ENCODE results near the gene PRKCA.

Gene PRKCA

DNA sequence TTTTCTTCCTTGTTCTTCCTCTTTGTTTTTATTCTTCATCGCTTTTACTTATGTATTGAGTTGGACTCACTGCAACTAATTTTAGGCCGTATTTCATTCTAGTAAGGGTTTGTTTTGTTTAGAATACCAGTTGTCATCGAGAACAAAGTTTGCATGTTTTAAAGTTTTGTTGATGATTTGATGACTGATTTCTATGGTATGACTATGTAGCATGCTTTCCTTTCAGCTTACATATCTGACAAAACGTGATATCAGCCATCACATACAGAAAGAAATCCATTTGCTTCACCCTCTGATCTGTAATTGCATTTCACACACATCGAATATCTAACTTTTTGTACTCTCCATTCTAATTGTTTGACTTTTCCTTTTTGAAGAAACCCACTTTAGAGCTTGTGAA lies 4.0 kb downstream of the PRKCA start:
- Histone ChIP-seq H3K27ac (ENCODE audit: low read length) (no peak overlapping the region), H3K27me3 (ENCODE audit: control insufficient read depth, insufficient read depth, low read length) (no peaks in the 10 kb centered on the region; the same call in 1 of the 2 replicates), H3K36me3 (ENCODE audit: control insufficient read depth, insufficient read depth, low read length) (no peaks in the 10 kb centered on the region), H3K9me3 (ENCODE audit: control insufficient read depth, insufficient read depth, low read length) (no peaks in the 10 kb centered on the region), H3K4me3 (ENCODE audit: low read length) (no peak overlapping the region), H3K4me1 (ENCODE audit: control insufficient read depth, insufficient read depth, low read length) (peaks cover 5% of the 10 kb centered on the region; the same call in 1 of the 2 replicates)
- no peak for DNase-seq (ENCODE audit: low read depth, low spot score)
- WGBS (ENCODE audit: insufficient coverage, insufficient read length): 100% methylated on average over 1 of the region's 5 CpGs

DNA sequence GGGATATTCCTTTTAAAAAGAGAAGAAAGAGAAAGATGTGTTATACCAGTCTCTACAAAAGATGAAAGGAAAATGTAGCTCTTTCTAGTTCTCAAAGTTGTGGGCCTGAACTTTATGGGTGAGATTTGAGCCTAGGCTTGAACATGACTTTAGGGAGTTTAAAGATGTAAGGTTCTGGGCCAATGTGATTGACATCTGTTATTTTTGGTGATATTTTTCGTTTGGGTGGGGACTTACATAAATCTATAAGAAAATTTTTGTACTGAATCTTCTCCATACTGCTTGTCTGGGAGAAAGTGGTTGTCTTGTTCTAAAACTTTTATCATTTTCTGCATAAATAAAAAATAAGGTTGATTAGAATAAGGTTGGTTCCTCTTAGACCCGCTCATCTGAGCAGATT lies 4.8 kb downstream of the PRKCA start:
- no peak for DNase-seq (ENCODE audit: low read depth, low spot score)
- Histone ChIP-seq H3K4me3 (ENCODE audit: low read length) (no peak overlapping the region), H3K36me3 (ENCODE audit: control insufficient read depth, insufficient read depth, low read length) (no peaks in the 10 kb centered on the region), H3K9me3 (ENCODE audit: control insufficient read depth, insufficient read depth, low read length) (no peaks in the 10 kb centered on the region), H3K27me3 (ENCODE audit: control insufficient read depth, insufficient read depth, low read length) (no peaks in the 10 kb centered on the region), H3K27ac (ENCODE audit: low read length) (no peak overlapping the region), H3K4me1 (ENCODE audit: control insufficient read depth, insufficient read depth, low read length) (peaks cover 5% of the 10 kb centered on the region; the same call in 1 of the 2 replicates)
- WGBS (ENCODE audit: insufficient coverage, insufficient read length): no CpG with 5 or more reads among the region's 2 CpGs

- no peak for DNase-seq (ENCODE audit: low read depth, low spot score)
- H3K27me3 ChIP-seq (ENCODE audit: control insufficient read depth, insufficient read depth, low read length): no peaks in the 10 kb centered on the region
- H3K4me1 ChIP-seq (ENCODE audit: control insufficient read depth, insufficient read depth, low read length): peaks cover 5% of the 10 kb centered on the region; the same call in 1 of the 2 replicates
- WGBS (ENCODE audit: insufficient coverage, insufficient read length): no CpG with 5 or more reads among the region's 2 CpGs
- no peaks in the 10 kb centered on the region for H3K9me3 ChIP-seq (ENCODE audit: control insufficient read depth, insufficient read depth, low read length)
- no peak overlapping the region for H3K4me3 ChIP-seq (ENCODE audit: low read length)
- no peak overlapping the region for H3K27ac ChIP-seq (ENCODE audit: low read length)
- no peaks in the 10 kb centered on the region for H3K36me3 ChIP-seq (ENCODE audit: control insufficient read depth, insufficient read depth, low read length)
These were observed 6.4 kb downstream of the PRKCA start for GRCh38 chr17:66308856-66309255.

- no peaks in the 10 kb centered on the region for H3K9me3 ChIP-seq (ENCODE audit: control insufficient read depth, insufficient read depth, low read length)
- no peak overlapping the region for H3K27ac ChIP-seq (ENCODE audit: low read length)
- H3K36me3 ChIP-seq (ENCODE audit: control insufficient read depth, insufficient read depth, low read length): no peaks in the 10 kb centered on the region
- H3K4me3 ChIP-seq (ENCODE audit: low read length): no peak overlapping the region
- no peaks in the 10 kb centered on the region for H3K27me3 ChIP-seq (ENCODE audit: control insufficient read depth, insufficient read depth, low read length)
- DNase-seq (ENCODE audit: low read depth, low spot score): no peak
- peaks cover 2% of the 10 kb centered on the region; the same call in 1 of the 2 replicates for H3K4me1 ChIP-seq (ENCODE audit: control insufficient read depth, insufficient read depth, low read length)
- whole genome bisulfite sequencing (ENCODE audit: insufficient coverage, insufficient read length): no CpG with 5 or more reads among the region's 4 CpGs
These were observed 7.4 kb downstream of the PRKCA start for GRCh38 chr17:66309793-66310192.

DNA sequence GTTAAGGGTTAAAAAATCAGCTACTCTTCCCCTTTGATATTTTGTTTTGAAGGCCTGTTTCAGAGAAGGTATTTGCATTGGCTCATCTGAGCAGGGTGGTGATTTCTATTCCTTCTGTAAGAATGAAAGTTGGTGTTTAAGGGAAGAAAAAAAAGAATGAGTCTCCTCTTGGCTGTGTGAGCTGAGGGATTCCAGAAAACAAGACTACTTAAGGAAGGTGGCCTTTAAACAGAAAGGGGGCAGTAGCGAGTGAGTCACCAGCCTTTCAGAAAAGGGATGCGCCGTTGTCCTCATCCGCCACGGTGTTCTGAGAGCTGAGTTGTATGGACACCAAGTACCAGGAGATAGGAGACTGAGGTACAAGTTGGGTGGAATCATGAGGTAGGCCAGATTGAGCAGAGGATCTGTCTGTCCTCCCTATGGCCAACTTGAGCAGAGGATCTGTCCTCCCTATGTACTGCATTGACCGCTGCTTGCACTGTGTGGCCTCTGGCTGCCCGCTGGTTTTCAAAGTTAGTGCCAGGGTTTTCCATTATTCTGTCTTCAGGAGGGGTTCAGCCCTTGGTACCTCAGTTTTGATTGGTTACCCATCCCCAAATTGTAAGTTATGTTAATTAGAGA lies 8.2 kb downstream of the PRKCA start:
- Histone ChIP-seq H3K4me3 (ENCODE audit: low read length) (no peak overlapping the region), H3K9me3 (ENCODE audit: control insufficient read depth, insufficient read depth, low read length) (no peaks in the 10 kb centered on the region), H3K36me3 (ENCODE audit: control insufficient read depth, insufficient read depth, low read length) (no peaks in the 10 kb centered on the region), H3K27ac (ENCODE audit: low read length) (no peak overlapping the region), H3K27me3 (ENCODE audit: control insufficient read depth, insufficient read depth, low read length) (no peaks in the 10 kb centered on the region), H3K4me1 (ENCODE audit: control insufficient read depth, insufficient read depth, low read length) (peaks cover 2% of the 10 kb centered on the region; the same call in 1 of the 2 replicates)
- no peak for DNase-seq (ENCODE audit: low read depth, low spot score)
- WGBS (ENCODE audit: insufficient coverage, insufficient read length): no CpG with 5 or more reads among the region's 7 CpGs

DNA sequence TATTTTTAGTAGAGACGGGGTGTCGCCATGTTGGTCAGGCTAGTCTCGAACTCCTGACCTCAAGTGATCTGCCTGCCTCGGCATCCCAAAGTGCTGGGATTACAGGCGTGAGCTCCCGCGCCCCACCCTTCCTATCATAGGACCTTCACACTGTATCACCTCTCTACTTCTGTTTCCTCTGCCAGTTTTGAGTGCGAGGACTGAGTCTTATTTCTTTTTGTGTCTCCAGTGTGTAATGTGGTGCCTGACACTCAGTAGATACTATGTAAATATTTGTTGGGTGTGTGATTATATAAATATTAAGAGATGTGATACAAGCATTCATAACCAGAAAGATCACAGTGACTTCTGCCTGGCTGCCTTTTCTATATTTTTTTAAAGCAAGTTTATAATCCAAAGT lies 10.5 kb downstream of the PRKCA start:
- DNase-seq (ENCODE audit: low read depth, low spot score): no peak
- no peak overlapping the region for H3K27ac ChIP-seq (ENCODE audit: low read length)
- H3K27me3 ChIP-seq (ENCODE audit: control insufficient read depth, insufficient read depth, low read length): no peaks in the 10 kb centered on the region
- H3K9me3 ChIP-seq (ENCODE audit: control insufficient read depth, insufficient read depth, low read length): no peaks in the 10 kb centered on the region
- no peak overlapping the region for H3K4me3 ChIP-seq (ENCODE audit: low read length)
- H3K4me1 ChIP-seq (ENCODE audit: control insufficient read depth, insufficient read depth, low read length): peaks cover 2% of the 10 kb centered on the region; the same call in 1 of the 2 replicates
- WGBS (ENCODE audit: insufficient coverage, insufficient read length): no CpG with 5 or more reads among the region's 8 CpGs
- H3K36me3 ChIP-seq (ENCODE audit: control insufficient read depth, insufficient read depth, low read length): no peaks in the 10 kb centered on the region

GRCh38 chr17:66313325-66313724 lies 10.9 kb downstream of the PRKCA start:
- Histone ChIP-seq H3K4me1 (ENCODE audit: control insufficient read depth, insufficient read depth, low read length) (peaks cover 2% of the 10 kb centered on the region; the same call in 1 of the 2 replicates), H3K9me3 (ENCODE audit: control insufficient read depth, insufficient read depth, low read length) (no peaks in the 10 kb centered on the region), H3K36me3 (ENCODE audit: control insufficient read depth, insufficient read depth, low read length) (no peaks in the 10 kb centered on the region), H3K4me3 (ENCODE audit: low read length) (no peak overlapping the region), H3K27ac (ENCODE audit: low read length) (no peak overlapping the region), H3K27me3 (ENCODE audit: control insufficient read depth, insufficient read depth, low read length) (no peaks in the 10 kb centered on the region)
- DNase-seq (ENCODE audit: low read depth, low spot score): no peak

DNA sequence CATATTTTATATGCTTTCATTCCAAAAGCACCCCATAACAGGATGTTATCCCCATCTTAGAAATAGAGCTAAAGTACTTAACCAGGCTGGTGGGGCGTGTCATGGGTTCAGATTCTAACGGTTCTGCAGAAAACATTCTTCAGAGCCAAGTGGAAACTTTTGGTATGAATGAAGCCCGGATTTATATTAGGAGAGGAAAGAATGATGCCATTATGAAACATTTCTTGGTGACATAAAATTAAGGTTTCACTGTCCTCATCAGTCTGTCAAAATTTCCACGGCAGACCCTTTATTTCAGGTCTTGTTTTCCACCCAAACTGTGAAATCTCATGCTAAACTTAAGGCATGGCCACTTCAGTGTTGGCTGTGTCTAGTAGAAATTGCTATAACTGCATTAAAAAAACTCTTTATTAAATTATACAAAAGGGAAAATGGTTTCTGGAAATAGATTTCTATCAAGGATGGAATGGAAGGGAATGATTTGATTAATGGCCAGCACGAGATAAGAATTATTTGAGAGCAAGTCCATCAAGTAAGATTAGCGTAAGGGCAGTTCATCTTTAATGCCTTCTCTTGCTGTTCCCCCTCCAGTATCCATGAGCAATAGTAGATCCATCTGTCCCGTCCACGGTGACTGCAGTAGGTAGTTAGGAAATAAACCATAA lies 11.7 kb downstream of the PRKCA start:
- no peak overlapping the region for H3K4me3 ChIP-seq (ENCODE audit: low read length)
- no peak for DNase-seq (ENCODE audit: low read depth, low spot score)
- no peaks in the 10 kb centered on the region for H3K9me3 ChIP-seq (ENCODE audit: control insufficient read depth, insufficient read depth, low read length)
- WGBS (ENCODE audit: insufficient coverage, insufficient read length): no CpG with 5 or more reads among the region's 8 CpGs
- H3K27ac ChIP-seq (ENCODE audit: low read length): no peak overlapping the region
- peaks cover 2% of the 10 kb centered on the region; the same call in 1 of the 2 replicates for H3K4me1 ChIP-seq (ENCODE audit: control insufficient read depth, insufficient read depth, low read length)
- no peaks in the 10 kb centered on the region for H3K36me3 ChIP-seq (ENCODE audit: control insufficient read depth, insufficient read depth, low read length)
- H3K27me3 ChIP-seq (ENCODE audit: control insufficient read depth, insufficient read depth, low read length): no peaks in the 10 kb centered on the region

DNA sequence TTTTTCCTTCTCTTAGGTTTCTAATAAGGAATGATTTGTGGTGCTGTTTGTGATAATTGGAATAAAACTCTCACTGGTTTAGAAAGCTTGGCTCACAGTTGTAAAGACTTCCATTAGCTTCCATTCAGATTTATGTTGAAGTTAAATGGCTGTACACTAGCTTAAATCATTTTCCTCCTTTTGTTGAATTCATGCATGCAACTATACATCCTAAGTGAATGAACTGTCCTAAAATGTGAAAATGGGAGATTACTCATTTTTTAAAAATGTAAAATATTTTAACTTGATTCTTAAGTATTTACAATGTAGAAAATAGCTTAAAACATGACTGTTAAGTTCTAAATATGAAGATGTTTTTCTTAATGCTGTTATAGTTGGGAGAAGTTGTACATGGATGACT lies 15.2 kb downstream of the PRKCA start:
- DNase-seq (ENCODE audit: low read depth, low spot score): no peak
- no peaks in the 10 kb centered on the region for H3K9me3 ChIP-seq (ENCODE audit: control insufficient read depth, insufficient read depth, low read length)
- H3K27ac ChIP-seq (ENCODE audit: low read length): no peak overlapping the region

DNA sequence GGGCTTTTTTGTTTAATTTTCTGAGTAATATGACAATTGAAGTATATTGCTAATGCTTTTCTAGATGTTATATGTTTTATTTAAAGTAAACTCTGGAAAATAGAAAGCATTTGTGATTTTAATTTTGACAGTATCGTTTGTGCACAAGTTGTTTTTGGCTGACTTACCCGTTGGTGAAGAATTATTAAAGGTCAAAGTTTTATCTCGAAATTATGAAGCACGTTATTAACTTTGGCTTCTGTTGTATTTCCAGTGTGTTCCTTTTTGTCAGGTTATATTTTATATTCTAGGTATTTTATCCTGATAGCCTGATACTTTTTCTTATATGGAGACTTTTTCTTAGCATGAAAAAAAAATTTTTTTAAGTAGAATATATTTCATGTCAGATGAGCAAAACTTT lies 16.8 kb downstream of the PRKCA start:
- Histone ChIP-seq H3K4me3 (ENCODE audit: low read length) (no peak overlapping the region), H3K4me1 (ENCODE audit: control insufficient read depth, insufficient read depth, low read length) (no peaks in the 10 kb centered on the region), H3K36me3 (ENCODE audit: control insufficient read depth, insufficient read depth, low read length) (no peaks in the 10 kb centered on the region), H3K9me3 (ENCODE audit: control insufficient read depth, insufficient read depth, low read length) (no peaks in the 10 kb centered on the region), H3K27ac (ENCODE audit: low read length) (no peak overlapping the region), H3K27me3 (ENCODE audit: control insufficient read depth, insufficient read depth, low read length) (no peaks in the 10 kb centered on the region)
- no peak for DNase-seq (ENCODE audit: low read depth, low spot score)
- no CpG with 5 or more reads among the region's 4 CpGs for WGBS (ENCODE audit: insufficient coverage, insufficient read length)

More for the DNA sequence above, 15.2 kb downstream of the PRKCA start:
- H3K4me3 ChIP-seq (ENCODE audit: low read length): no peak overlapping the region
- H3K27me3 ChIP-seq (ENCODE audit: control insufficient read depth, insufficient read depth, low read length): no peaks in the 10 kb centered on the region
- H3K4me1 ChIP-seq (ENCODE audit: control insufficient read depth, insufficient read depth, low read length): no peaks in the 10 kb centered on the region
- H3K36me3 ChIP-seq (ENCODE audit: control insufficient read depth, insufficient read depth, low read length): no peaks in the 10 kb centered on the region

DNA sequence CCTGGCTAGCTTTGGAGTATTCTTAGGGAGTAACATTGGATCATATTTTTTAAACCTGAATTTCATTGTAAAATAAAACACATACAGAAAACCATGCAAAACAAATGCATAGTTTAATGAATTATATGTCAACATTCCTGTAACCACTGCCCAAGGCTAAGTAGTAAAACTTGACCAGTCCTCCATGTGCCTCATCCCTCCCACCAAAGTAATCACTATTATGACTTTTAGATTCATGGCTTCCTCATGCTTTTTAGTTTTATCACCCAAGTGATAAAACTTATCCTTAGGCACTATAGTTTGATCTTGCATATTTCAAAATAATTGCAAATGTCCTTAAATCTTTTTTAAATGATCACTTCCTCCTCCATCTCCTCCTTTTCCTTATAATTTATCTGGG lies 20.4 kb downstream of the PRKCA start:
- no peak for DNase-seq (ENCODE audit: low read depth, low spot score)
- no peak overlapping the region for H3K27ac ChIP-seq (ENCODE audit: low read length)
- H3K4me3 ChIP-seq (ENCODE audit: low read length): no peak overlapping the region
- H3K36me3 ChIP-seq (ENCODE audit: control insufficient read depth, insufficient read depth, low read length): no peaks in the 10 kb centered on the region
- H3K27me3 ChIP-seq (ENCODE audit: control insufficient read depth, insufficient read depth, low read length): no peaks in the 10 kb centered on the region
- no peaks in the 10 kb centered on the region for H3K9me3 ChIP-seq (ENCODE audit: control insufficient read depth, insufficient read depth, low read length)
- no peaks in the 10 kb centered on the region for H3K4me1 ChIP-seq (ENCODE audit: control insufficient read depth, insufficient read depth, low read length)

All from iPS DF 6.9 (cell line).